HEK293 (cell line): Measurements from ENCODE around the gene TRABD.

Experiments used
- BCL11A ChIP-seq: fragments of 450-650 bp; formaldehyde crosslinking; IDR thresholded peaks from 2 replicates; pipeline ENCODE4 v1.5.1; 2016; ENCODE audit warnings: low read depth, missing biosample characterization, missing genetic modification characterization
- CTCF ChIP-seq: fragments of 450-650 bp; formaldehyde crosslinking; IDR thresholded peaks from 2 replicates; pipeline ENCODE4 v1.5.1; 2016; ENCODE audit warnings: missing biosample characterization, missing genetic modification characterization
- KLF8 ChIP-seq: fragments of 450-650 bp; formaldehyde crosslinking; IDR thresholded peaks from 2 replicates; pipeline ENCODE4 v1.5.1; 2016; ENCODE audit warnings: missing biosample characterization, missing genetic modification characterization
- REST ChIP-seq: fragments of 450-650 bp; formaldehyde crosslinking; IDR thresholded peaks from 2 replicates; pipeline ENCODE4 v1.5.1; 2016; ENCODE audit warnings: missing biosample characterization, missing genetic modification characterization
- SP2 ChIP-seq: fragments of 450-650 bp; formaldehyde crosslinking; IDR thresholded peaks from 2 replicates; pipeline ENCODE4 v1.5.1; 2016; ENCODE audit warnings: missing biosample characterization, missing genetic modification characterization
- SP3 ChIP-seq: fragments of 450-650 bp; formaldehyde crosslinking; IDR thresholded peaks from 2 replicates; pipeline ENCODE4 v1.5.1; 2016; ENCODE audit warnings: missing biosample characterization, missing genetic modification characterization
- ZBTB17 ChIP-seq: fragments of 450-650 bp; formaldehyde crosslinking; IDR thresholded peaks from 2 replicates; pipeline ENCODE4 v1.5.1; 2016; ENCODE audit warnings: missing biosample characterization, missing genetic modification characterization
- ZNF274 ChIP-seq, 2 experiments: fragments of 200-500 bp in 1 of 2; fragments of 450-650 bp in 1 of 2; sonication (Bioruptor generic) in 1 of 2; formaldehyde crosslinking in 1 of 2; IDR thresholded peaks; 2 replicates each; pipeline versions ENCODE4 v1.5.1 to v1.6.1; 2014 to 2016; ENCODE audit warnings: borderline replicate concordance in 1 of 2, inconsistent platforms in 1 of 2, low read length in 1 of 2, missing biosample characterization in 1 of 2, missing genetic modification characterization in 1 of 2
- ZNF473 ChIP-seq: fragments of 450-650 bp; formaldehyde crosslinking; IDR thresholded peaks from 2 replicates; pipeline ENCODE4 v1.5.1; 2017; ENCODE audit warnings: missing biosample characterization, missing genetic modification characterization
- ZNF530 ChIP-seq: fragments of 450-650 bp; formaldehyde crosslinking; IDR thresholded peaks from 2 replicates; pipeline ENCODE4 v1.5.1; 2016; ENCODE audit warnings: low read depth, missing biosample characterization, missing genetic modification characterization
- ZNF76 ChIP-seq: fragments of 450-650 bp; formaldehyde crosslinking; IDR thresholded peaks from 2 replicates; pipeline ENCODE4; 2016; ENCODE audit warnings: low read depth, missing biosample characterization, missing genetic modification characterization, borderline replicate concordance

- no peak for TF ChIP-seq CTCF (tag by site-specific recombination)
- TF ChIP-seq SP2, result no peak
- no peak for TF ChIP-seq REST (tag by site-specific recombination)
- no peak for TF ChIP-seq ZNF274 (IDR thresholded peaks at IDR 0.05; ENCODE audit: low read length)
- TF ChIP-seq ZNF274 (tag by site-specific recombination; IDR thresholded peaks at IDR 0.05; ENCODE audit: borderline replicate concordance), result no peak
- TF ChIP-seq ZBTB17 (tag by site-specific recombination), result no peak
- TF ChIP-seq ZNF530 (tag by site-specific recombination), result no peak
- TF ChIP-seq ZNF76 (tag by site-specific recombination), result no peak
- TF ChIP-seq BCL11A, result no peak
- TF ChIP-seq SP3 (tag by site-specific recombination), result no peak
- TF ChIP-seq KLF8, result no peak
- TF ChIP-seq ZNF473 (tag by site-specific recombination), result no peak
Observed at GRCh38 chr22:50217543-50218152, 31.9 kb downstream of the TRABD start.
